PC-3 (cell line): ENCODE measurements around the gene AAMP. TPM values are rescaled to one million over a fixed set of nuclear protein-coding genes. Genes with fewer than 3 reads are reported as not detected.

Experiments used
- ATAC-seq: fragments of 200-7000 bp; cut with Tn5 transposase; 2 replicates; pipeline ENCODE4 v1.9.1; 2020; ENCODE audit warnings: mild to moderate bottlenecking, moderate library complexity
- BruUV-seq: library from RNA; stranded (reverse); fragments of 400-500 nt; replicated peaks from 2 replicates; lab custom pipeline; 2021; lab: Mats Ljungman, UMichigan
- CTCF ChIA-PET: fragments of 300-600 bp; sonication (Branson Sonifier 250); formaldehyde crosslinking; loops from one replicate; lab custom pipeline; 2022; ENCODE audit warnings: antibody characterized with exemption; lab: Charles Lee
- POLR2A ChIA-PET: fragments of 300-600 bp; sonication (Branson Sonifier 250); formaldehyde crosslinking; loops from one replicate; lab custom pipeline; 2022; ENCODE audit warnings: antibody characterized with exemption; ENCODE audit not compliant: unreplicated experiment; lab: Charles Lee
- DNase-seq: peaks from one replicate; pipeline ENCODE4 v3.0.0-alpha.2; 2015
- H2AFZ ChIP-seq: fragments of 300-600 bp; sonication (generic); 2 replicates; pipeline ENCODE4 v1.6.0; 2016; ENCODE audit warnings: antibody characterized with exemption, low read length
- H3F3A ChIP-seq: fragments of 300-600 bp; sonication (generic); one replicate; pipeline ENCODE4 v1.6.0; 2017; ENCODE audit warnings: antibody characterized with exemption, low read length, control low read depth, mild to moderate bottlenecking; ENCODE audit not compliant: unreplicated experiment
- H3K27ac ChIP-seq: fragments of 300-600 bp; sonication (generic); 2 replicates; pipeline ENCODE4 v1.5.1; 2016; ENCODE audit warnings: mild to moderate bottlenecking, low read length
- H3K27me3 ChIP-seq: fragments of 300-600 bp; sonication (generic); 2 replicates; pipeline ENCODE4 v1.6.1; 2016; ENCODE audit warnings: low read length, mixed read lengths
- H3K36me3 ChIP-seq: fragments of 300-600 bp; sonication (generic); 2 replicates; pipeline ENCODE4 v1.6.1; 2016; ENCODE audit warnings: low read depth, mixed run types, low read length, mixed read lengths
- H3K4me1 ChIP-seq: fragments of 300-600 bp; sonication (generic); 2 replicates; pipeline ENCODE4 v1.5.1; 2016; ENCODE audit warnings: low read length; ENCODE audit not compliant: insufficient read depth
- H3K4me2 ChIP-seq: fragments of 300-600 bp; sonication (generic); 2 replicates; pipeline ENCODE4 v1.6.0; 2016; ENCODE audit warnings: low read length
- H3K4me3 ChIP-seq: fragments of 300-600 bp; sonication (generic); 2 replicates; pipeline ENCODE4 v1.5.1; 2016; ENCODE audit warnings: mild to moderate bottlenecking, low read length, mixed read lengths
- H3K79me2 ChIP-seq: fragments of 300-600 bp; sonication (generic); 2 replicates; pipeline ENCODE4 v1.6.1; 2017; ENCODE audit warnings: low read length, mixed read lengths
- H3K9ac ChIP-seq: fragments of 300-600 bp; sonication (generic); 2 replicates; pipeline ENCODE4 v1.6.0; 2016; ENCODE audit warnings: mild to moderate bottlenecking, low read length
- H3K9me2 ChIP-seq: fragments of 300-600 bp; sonication (generic); replicated peaks from 2 replicates; pipeline ENCODE4 v1.6.1; 2016; ENCODE audit warnings: mixed run types, low read length, mixed read lengths
- H3K9me3 ChIP-seq: fragments of 300-600 bp; sonication (generic); 2 replicates; pipeline ENCODE4 v1.6.1; 2016; ENCODE audit warnings: low read length, mixed read lengths
- H4K20me1 ChIP-seq: fragments of 300-600 bp; sonication (generic); 2 replicates; pipeline ENCODE4 v1.6.1; 2016; ENCODE audit warnings: low read length, mixed read lengths
- EZH2 ChIP-seq: fragments of 300-600 bp; sonication (generic); IDR thresholded peaks from one replicate; pipeline ENCODE4 v1.6.1; 2017; ENCODE audit warnings: antibody characterized with exemption, mild to moderate bottlenecking, low read length; ENCODE audit not compliant: unreplicated experiment
- EZH2phosphoT487 ChIP-seq: fragments of 300-600 bp; sonication (generic); IDR thresholded peaks from 2 replicates; pipeline ENCODE4 v1.6.1; 2018; ENCODE audit warnings: mild to moderate bottlenecking, antibody characterized with exemption, low read length, borderline replicate concordance
- intact Hi-C: fragments of 100-400 bp; cut with micrococcal nuclease; formaldehyde crosslinking; loops from 2 replicates; pipeline ENCODE4 v1.9.0; 2023
- total RNA-seq: library from RNA; depleted of rRNA; stranded (reverse); fragments of >200 nt; gene quantifications from 2 replicates; pipeline ENCODE4 v1.2.3, GENCODE V29; 2014
- TF ChIP-seq, protein P1 (sequence below): fragments of 300-600 bp; sonication (generic); conservative IDR thresholded peaks from 2 replicates; pipeline ENCODE4 v1.5.1; 2017; ENCODE audit warnings: antibody characterized with exemption, low read depth, mild to moderate bottlenecking, low read length

Gene AAMP
- total RNA-seq, 1 experiment from 2014 or later: 272 TPM

DNA sequence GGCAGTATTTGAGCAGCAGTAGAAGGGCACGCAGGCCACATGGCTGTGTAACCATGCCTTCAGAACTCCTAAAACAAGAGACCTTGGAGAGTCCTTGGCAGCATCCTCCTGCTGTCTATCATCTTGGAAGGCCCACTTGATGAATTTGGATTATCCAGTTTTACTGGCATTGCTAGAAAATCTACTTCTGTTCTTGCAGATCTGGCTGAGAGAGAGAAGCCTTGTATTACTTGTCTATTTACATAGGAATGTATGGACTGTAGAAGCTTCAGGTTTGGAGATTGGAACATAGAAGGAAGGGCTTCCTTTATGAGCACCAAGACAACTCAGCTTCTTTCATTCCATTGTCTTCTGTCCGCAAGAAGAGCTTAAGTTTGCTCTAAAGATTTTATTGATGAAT, 25.3 kb downstream of the AAMP start:
- POLR2A ChIA-PET: no interaction called here
- Histone ChIP-seq H2AFZ (no peak overlapping the region), H3K9me3 (no peaks in the 10 kb centered on the region), H3K79me2 (no peaks in the 10 kb centered on the region), H4K20me1 (no peaks in the 10 kb centered on the region), H3K4me1 (no peaks in the 10 kb centered on the region), H3K36me3 (peaks cover 61% of the 10 kb centered on the region), H3K9me2 (no peaks in the 10 kb centered on the region), H3K4me3 (no peak overlapping the region), H3K27ac (no peak overlapping the region), H3K27me3 (no peaks in the 10 kb centered on the region), H3K9ac (no peak overlapping the region), H3F3A (no peaks in the 10 kb centered on the region), H3K4me2 (no peak overlapping the region)
- CTCF ChIA-PET: no interaction called here
- no TSS peak for BruUV-seq
- TF ChIP-seq EZH2 (no peak), EZH2phosphoT487 (no peak)
- TF ChIP-seq, protein P1, sequence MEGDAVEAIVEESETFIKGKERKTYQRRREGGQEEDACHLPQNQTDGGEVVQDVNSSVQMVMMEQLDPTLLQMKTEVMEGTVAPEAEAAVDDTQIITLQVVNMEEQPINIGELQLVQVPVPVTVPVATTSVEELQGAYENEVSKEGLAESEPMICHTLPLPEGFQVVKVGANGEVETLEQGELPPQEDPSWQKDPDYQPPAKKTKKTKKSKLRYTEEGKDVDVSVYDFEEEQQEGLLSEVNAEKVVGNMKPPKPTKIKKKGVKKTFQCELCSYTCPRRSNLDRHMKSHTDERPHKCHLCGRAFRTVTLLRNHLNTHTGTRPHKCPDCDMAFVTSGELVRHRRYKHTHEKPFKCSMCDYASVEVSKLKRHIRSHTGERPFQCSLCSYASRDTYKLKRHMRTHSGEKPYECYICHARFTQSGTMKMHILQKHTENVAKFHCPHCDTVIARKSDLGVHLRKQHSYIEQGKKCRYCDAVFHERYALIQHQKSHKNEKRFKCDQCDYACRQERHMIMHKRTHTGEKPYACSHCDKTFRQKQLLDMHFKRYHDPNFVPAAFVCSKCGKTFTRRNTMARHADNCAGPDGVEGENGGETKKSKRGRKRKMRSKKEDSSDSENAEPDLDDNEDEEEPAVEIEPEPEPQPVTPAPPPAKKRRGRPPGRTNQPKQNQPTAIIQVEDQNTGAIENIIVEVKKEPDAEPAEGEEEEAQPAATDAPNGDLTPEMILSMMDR: no peak
- ATAC-seq: no peak
- intact Hi-C loops: no loop called here
- no peak for DNase-seq

DNA sequence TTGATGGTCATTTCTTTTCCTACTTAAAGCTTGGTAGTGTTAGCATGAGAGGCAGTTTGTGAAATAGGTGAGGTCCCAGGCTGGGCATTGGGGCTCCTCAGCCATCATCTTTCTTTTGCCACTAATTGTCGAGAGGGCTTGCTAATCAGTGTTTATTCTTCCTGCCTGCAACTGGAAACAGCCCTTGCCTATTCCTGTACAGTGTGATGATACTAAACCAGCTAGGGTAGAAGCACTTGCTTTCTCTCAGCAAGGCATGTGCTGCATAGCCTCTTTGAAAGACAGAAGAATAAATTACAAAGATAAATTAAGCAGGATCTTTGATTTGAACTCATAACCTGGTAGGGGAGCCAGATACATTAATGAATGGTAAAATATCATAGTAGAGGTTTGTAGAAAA, 25.7 kb downstream of the AAMP start:
- no peak overlapping the region for H3K4me2 ChIP-seq
- H2AFZ ChIP-seq: no peak overlapping the region
- H3K27ac ChIP-seq: no peak overlapping the region
- TF ChIP-seq EZH2: no peak
- TF ChIP-seq EZH2phosphoT487: no peak
- TF ChIP-seq, protein P1: no peak
- H3K4me1 ChIP-seq: no peaks in the 10 kb centered on the region
- no peak overlapping the region for H3K9ac ChIP-seq
- no peaks in the 10 kb centered on the region for H3K27me3 ChIP-seq
- BruUV-seq: no TSS peak
- H3K36me3 ChIP-seq: peaks cover 58% of the 10 kb centered on the region
- ATAC-seq (no peak), DNase-seq (no peak)
- H3F3A ChIP-seq: no peaks in the 10 kb centered on the region
- no peaks in the 10 kb centered on the region for H4K20me1 ChIP-seq
- no peaks in the 10 kb centered on the region for H3K9me2 ChIP-seq
- no peaks in the 10 kb centered on the region for H3K79me2 ChIP-seq
- H3K4me3 ChIP-seq: no peak overlapping the region
- ChIA-PET POLR2A (no interaction called here), CTCF (no interaction called here)
- H3K9me3 ChIP-seq: no peaks in the 10 kb centered on the region
- intact Hi-C loops: no loop called here

DNA sequence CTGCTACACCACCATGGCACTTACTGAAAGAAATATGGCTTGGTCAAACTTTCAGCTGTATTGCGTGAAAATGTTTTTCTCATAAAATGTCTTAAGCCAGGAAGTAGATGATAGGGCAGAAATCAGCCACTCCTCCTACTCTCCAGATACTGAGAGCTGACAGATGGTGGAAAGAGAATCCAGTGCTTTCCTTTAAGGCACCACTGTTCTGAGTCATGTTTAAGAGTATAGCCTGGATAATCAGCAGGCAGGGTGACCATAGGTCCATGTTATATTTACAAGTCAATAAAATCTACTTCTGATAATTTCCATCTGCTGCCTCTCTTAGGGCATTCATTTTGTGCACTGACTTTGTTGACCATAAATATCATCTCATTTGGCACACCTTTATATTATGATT, 31.1 kb downstream of the AAMP start:
- ATAC-seq (no peak), DNase-seq (no peak)
- Histone ChIP-seq H3K9me2 (no peaks in the 10 kb centered on the region), H3K27me3 (no peaks in the 10 kb centered on the region), H2AFZ (no peak overlapping the region), H3F3A (no peaks in the 10 kb centered on the region), H3K9me3 (no peaks in the 10 kb centered on the region), H3K27ac (no peak overlapping the region), H3K9ac (no peak overlapping the region), H3K79me2 (no peaks in the 10 kb centered on the region), H3K4me3 (no peak overlapping the region), H3K4me1 (no peaks in the 10 kb centered on the region), H3K36me3 (peaks cover 62% of the 10 kb centered on the region), H4K20me1 (no peaks in the 10 kb centered on the region), H3K4me2 (no peak overlapping the region)
- ChIA-PET CTCF (no interaction called here), POLR2A (no interaction called here)
- intact Hi-C loops: no loop called here
- no TSS peak for BruUV-seq
- TF ChIP-seq, protein P1: no peak
- TF ChIP-seq EZH2phosphoT487 (no peak), EZH2 (no peak)
